NCI-H1417 treated with DMSO at 0.1 percent for 48 hours (cell line): ENCODE data around the gene DSCAML1.

ENCODE experiments used
- DNase-seq: peaks from one replicate; lab custom pipeline; 2025; lab: John Stamatoyannopoulos, UW

Gene DSCAML1

GRCh38 chr11:117606211-117606610 lies 190.8 kb downstream of the DSCAML1 start:
- no peak for DNase-seq

- DNase-seq = no peak
Measured at GRCh38 chr11:117605331-117605730, 191.7 kb downstream of the DSCAML1 start.

GRCh38 chr11:117604336-117604995 lies 192.6 kb downstream of the DSCAML1 start:
- no peak for DNase-seq

DNA sequence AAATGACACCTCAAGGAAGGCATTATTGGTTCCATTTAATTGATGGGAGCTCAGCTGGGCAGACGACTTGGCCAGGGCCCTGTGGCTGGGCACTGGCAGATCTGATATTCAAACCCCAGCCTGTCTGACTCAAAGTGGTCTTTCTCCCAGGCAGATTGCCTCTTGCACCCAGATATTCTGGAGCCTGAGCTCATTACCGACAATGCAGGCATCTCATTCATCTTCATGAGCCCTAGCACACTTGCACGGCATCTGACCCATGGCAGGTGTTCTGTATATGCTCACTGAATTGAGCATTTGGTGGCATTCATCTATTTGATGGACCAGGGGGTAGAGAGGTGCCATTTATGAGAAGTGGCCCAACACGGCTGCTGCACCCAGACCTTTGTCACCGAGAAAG lies 193.1 kb downstream of the DSCAML1 start:
- no peak for DNase-seq

GRCh38 chr11:117601006-117601708 lies 195.9 kb downstream of the DSCAML1 start:
- no peak for DNase-seq

DNA sequence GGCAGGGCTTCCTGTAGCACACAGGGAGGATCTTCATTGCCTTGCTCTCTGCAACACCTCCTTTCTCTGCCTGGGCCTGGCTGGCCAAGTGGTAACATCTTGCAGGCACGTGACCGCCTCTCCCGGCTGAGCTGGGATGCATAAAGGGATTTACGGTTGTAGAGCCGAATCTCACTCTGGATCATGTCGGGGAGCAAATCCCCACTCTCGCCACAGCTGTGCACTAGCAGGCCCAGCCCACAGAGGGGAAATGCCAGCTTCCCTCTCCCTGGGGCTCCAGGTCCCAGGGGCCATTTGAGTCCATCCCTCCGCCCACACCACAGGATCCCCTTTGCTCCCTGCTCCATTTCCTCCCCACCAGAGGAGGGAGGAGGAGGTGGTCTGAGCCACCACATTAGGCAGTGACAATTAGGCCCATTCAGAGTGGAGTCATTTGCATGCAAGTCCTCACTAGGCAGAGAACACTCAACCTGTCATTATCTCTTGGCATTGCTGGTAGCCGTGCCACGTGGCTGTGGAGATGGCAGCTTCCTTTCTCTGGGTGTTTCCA lies 196.7 kb downstream of the DSCAML1 start:
- DNase-seq = peak; percentile 87

DNA sequence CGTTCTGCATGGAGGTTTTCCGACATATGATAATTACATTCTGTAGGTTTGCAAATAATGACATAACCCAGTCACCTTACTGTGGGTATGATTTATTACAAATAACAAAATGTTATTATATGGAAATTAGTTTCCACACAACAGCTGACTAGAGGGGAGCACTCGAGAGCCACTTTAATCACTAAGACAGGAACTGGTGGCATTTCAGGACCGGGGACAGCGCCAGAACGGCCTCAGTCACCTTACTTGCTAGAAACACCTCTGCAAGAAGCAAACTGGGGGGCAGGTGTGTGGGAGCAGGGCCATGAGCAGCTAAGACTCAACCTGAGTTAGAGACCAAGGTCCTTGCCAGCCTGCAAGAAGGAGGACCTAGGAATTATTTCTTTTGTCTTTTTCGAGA lies 199.9 kb downstream of the DSCAML1 start:
- DNase-seq = no peak

DNA sequence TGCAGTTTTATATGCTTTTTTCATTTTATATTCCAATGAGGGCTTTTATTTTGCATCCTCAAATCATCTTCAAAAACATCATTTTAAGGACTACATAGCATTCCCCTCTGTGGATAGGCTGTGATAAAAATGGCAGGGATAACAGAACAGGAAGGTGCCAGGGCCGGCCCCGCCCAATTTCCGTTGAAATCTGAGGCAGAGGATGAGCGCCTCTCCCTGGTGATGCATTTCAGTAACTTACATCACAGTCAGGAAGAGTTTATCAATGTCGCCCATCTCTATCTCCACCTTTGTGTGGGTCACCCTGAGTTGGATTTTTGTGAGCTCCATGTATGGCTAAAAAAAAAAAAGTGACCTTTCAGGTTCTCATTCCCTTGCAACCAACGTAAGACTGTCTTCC lies 201.6 kb downstream of the DSCAML1 start:
- no peak for DNase-seq

- no peak for DNase-seq
Measured at GRCh38 chr11:117594721-117595120, 202.3 kb downstream of the DSCAML1 start.

DNA sequence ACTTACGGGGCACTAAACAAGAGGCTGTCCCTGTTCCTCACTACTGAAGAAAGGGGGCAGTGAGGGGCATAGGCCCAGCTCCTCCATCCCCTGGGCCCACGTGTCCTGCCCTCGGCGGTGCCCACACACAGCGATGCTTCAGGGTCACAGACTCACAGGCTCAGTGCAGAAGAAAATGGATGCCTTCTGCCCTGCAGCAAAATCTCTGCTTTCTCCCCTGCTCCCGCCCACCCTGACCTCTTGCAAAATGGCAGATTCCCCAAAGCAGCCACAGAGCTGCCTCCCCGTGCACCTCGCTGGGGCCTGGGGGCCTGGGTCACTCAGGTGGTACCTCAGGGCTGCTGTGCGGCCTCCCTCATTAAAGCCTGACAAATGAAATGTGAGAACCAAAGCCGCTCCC lies 204.0 kb downstream of the DSCAML1 start:
- DNase-seq = no peak

- no peak for DNase-seq
Measured at GRCh38 chr11:117591316-117592039, 205.5 kb downstream of the DSCAML1 start.

- no peak for DNase-seq
Measured at GRCh38 chr11:117589063-117589462, 208.0 kb downstream of the DSCAML1 start.

GRCh38 chr11:117588166-117588810 lies 208.7 kb downstream of the DSCAML1 start:
- no peak for DNase-seq

DNA sequence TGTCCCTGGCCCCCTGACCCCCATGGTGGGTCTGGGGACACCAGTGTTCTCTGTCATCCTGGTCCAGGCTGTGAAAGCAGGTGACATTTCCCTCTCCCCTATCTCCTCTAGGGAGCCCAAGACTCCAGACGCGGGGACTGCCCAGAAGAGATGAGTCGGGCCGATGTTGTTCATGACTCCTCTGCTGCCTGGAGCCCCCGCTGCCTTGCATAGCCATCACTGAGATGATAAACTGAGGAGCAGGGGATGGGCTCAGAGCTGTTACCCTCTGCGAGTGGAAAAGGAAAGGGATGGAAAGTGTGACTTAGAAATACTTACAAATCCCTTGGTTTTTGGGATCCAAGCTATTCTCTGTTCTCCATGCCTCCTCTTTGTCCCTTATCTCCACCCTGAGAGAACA lies 209.6 kb downstream of the DSCAML1 start:
- no peak for DNase-seq

DNA sequence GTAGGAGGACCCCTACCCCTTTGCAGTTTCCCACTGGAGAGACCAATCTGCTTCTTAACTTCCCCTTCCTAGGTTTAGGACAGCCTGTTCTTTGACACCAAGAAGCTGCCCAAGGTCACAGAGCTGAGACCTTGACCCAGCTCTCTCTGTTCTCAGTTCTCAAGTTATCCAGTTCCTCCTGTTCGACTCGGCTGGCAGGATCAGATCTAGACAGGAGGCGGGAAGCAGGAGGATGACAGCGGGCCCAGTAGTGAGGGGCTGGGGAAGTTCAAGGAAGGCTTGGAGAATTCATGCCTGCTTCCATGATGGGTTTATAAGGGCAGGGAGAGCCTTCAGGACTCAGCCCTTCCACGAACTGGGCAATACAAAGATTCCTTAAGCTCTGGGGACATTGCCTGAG lies 210.6 kb downstream of the DSCAML1 start:
- no peak for DNase-seq

DNA sequence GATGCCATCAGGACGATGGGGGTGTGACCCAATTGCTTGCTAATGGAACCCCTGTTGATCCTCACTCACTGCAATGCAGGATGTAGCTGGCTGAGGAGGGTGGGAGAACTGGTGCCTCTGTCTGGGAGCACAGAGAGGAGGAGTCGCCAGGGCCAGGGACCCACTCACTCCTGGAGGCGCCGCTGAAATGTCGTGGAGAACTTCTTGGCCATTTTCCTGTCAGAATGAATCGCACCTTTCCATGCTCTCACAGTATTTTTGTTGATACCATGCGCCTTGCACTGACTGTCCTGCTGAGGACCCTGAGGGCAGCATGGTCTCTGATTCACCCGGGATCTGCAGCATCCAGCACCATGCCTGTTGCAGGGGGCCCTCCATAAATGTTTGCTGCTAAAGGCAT lies 211.4 kb downstream of the DSCAML1 start:
- no peak for DNase-seq

DNA sequence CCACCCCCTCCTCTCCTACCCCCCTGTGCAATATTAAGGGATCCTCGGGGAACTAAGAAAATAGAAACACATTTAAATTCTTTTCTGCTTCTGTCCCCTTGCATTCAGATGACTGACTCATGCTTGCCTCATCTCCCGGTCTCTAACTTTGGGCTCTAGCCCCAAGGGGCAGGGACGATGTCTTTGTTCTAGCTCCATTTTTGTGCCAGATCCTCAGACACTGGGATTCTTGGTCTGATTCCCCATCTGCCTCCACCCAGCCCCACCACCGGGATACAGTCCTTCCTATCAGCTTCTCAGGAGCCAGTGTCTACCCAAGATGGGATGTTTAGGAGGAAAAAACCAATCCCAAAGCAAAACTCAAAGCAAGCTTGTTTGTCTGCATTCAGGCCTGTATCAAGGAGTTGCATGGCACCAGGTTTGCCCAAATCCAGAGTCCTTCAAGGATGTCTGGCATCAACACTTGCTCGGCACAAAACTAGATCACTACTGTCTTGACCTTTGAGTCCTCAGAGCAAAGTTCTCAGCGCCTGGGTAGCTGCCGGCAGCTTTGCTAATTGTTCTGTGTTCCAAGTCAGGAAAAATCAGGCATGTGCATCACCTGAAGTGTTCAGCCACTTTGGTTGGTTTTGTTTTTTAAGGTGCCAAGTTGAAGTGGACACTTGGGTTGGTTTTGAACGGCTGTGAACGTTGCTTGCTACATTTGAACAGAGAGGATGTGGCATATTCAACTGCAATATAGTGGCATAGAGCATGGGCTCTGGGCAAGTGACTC lies 212.8 kb downstream of the DSCAML1 start:
- no peak for DNase-seq

GRCh38 chr11:117583063-117583801 lies 213.8 kb downstream of the DSCAML1 start:
- no peak for DNase-seq

- no peak for DNase-seq
Measured at GRCh38 chr11:117582433-117582832, 214.6 kb downstream of the DSCAML1 start.

DNA sequence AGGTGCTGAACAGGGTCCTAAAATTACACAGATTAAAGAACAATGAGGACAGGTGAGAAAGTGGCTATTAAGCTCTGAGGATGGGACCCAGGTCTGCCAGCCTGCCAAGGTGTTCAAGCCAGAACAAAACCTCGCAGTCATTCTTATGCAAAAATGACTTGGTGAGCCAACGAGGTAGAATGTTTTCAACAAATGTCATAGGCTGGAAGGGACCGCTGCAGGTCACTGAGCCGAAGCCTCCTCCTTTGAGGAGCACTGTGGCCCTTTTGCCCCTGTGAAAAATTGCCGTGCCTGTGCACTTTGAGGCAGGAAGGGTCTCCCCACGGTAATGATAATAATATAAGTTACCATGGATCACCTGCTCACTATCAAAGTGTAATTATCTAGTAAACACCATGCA lies 216.2 kb downstream of the DSCAML1 start:
- DNase-seq = peak; percentile 19

DNA sequence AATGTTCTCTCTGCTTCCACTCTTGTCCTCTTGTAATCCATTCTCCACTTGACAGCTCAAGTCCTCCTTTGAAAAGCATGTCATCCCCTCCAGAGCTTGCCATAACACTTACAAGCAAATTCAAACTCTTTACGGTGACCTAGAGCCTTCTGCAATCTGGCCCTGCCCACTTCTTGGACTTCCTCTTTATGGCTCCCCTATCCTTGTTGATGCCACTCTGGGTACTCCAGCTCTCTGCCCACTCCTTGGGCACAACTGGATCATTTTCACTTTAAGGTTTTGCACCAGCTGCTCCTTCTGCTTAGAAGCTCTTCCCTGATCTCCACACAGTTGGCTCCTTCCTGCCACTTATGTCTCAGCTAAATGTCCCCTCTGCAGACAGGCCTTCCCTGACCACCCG lies 217.9 kb downstream of the DSCAML1 start:
- no peak for DNase-seq
